HG03066 (cell line): Measurements from ENCODE around the gene LPAR5.

ENCODE experiments used
- ATAC-seq: cut with Tn5 transposase; IDR thresholded peaks from one replicate; pipeline ENCODE4 v1.9.1; 2021; ENCODE audit warnings: low read depth; ENCODE audit not compliant: unreplicated experiment

LPAR5 gene

GRCh38 chr12:6569312-6569711, 66.4 kb downstream of the LPAR5 start:
- no peak for ATAC-seq
